ENCODE results near the gene GP5. TPM values are rescaled to one million over a fixed set of nuclear protein-coding genes. Genes with fewer than 3 reads are reported as not detected.

The GP5 gene
- total RNA-seq, 1 experiment from 2014 or later = not detected

- peak overlapping the region in 1 of 3 experiments; percentile 78; a peak in 2 of 7 replicates for H3K27ac Mint-ChIP-seq
- Histone ChIP-seq H4K8ac (replicated peaks; ENCODE audit: insufficient read length, low read depth, low read length) (no peak overlapping the region), H2BK120ac (ENCODE audit: low read depth, low read length, poor library complexity, severe bottlenecking) (no peak overlapping the region)
These were observed 6.7 kb upstream of the GP5 start for GRCh38 chr3:194405766-194406165.

More at GRCh38 chr3:194405766-194406165, 6.7 kb upstream of the GP5 start:
- no peaks in the 10 kb centered on the region for H3K79me1 ChIP-seq (ENCODE audit: insufficient read depth, low read depth, low read length, poor library complexity, severe bottlenecking)
- no peak overlapping the region for H2AK5ac ChIP-seq (ENCODE audit: insufficient read length, low read length)
- H3K27me3 Mint-ChIP-seq (ENCODE audit: low read depth) = no peaks in the 10 kb centered on the region
- no peak overlapping the region for H3K56ac ChIP-seq (ENCODE audit: insufficient read length, low read depth, low read length)
- H3K23me2 ChIP-seq (ENCODE audit: insufficient read length, low read depth, low read length, poor library complexity, severe bottlenecking) = no peaks in the 10 kb centered on the region
- H3T11ph ChIP-seq (ENCODE audit: low read length) = no peak overlapping the region
- H3K14ac ChIP-seq (ENCODE audit: insufficient read depth, low read length) = no peak overlapping the region
- H3K4ac ChIP-seq (ENCODE audit: low read depth, low read length) = no peak overlapping the region
- TF ChIP-seq CTCF (conservative IDR thresholded peaks at IDR 0.05) = no peak
- H2BK20ac ChIP-seq (ENCODE audit: low read depth, low read length, poor library complexity, severe bottlenecking) = no peak overlapping the region
- no peaks in the 10 kb centered on the region for H4K20me1 ChIP-seq (ENCODE audit: control insufficient read depth, insufficient read depth, insufficient read length)
- H3K36me3 Mint-ChIP-seq (ENCODE audit: insufficient read depth in 1 of 3, low read depth in 3 of 3) = peaks cover 4 to 17% (median 5%) of the 10 kb centered on the region in 3 experiments; a peak in 4 of 7 replicates
- no peaks in the 10 kb centered on the region for H3K9me3 Mint-ChIP-seq
- H3K4me1 Mint-ChIP-seq = peaks cover 0 to 11% of the 10 kb centered on the region in 2 experiments; a peak in 1 of 4 replicates
- H4K5ac ChIP-seq (ENCODE audit: insufficient read length, low read depth, low read length) = no peak overlapping the region
- no peak overlapping the region for H2BK15ac ChIP-seq (ENCODE audit: low read depth, low read length)
- no peak overlapping the region for H2BK5ac ChIP-seq (ENCODE audit: insufficient read length, low read length)
- no peak overlapping the region for H2BK12ac ChIP-seq (ENCODE audit: insufficient read length, low read depth, low read length)
- no peak overlapping the region for H3K18ac ChIP-seq (ENCODE audit: insufficient read length, low read depth, low read length)
- H3K9me3 ChIP-seq (ENCODE audit: control insufficient read depth, low read depth, low read length) = no peaks in the 10 kb centered on the region
- no peak overlapping the region for H3K23ac ChIP-seq (ENCODE audit: insufficient read length, low read depth, low read length)
- no peak overlapping the region for H3K9ac ChIP-seq (ENCODE audit: extremely low read depth, insufficient read length, low read length)
- H3K4me3 Mint-ChIP-seq = no peak overlapping the region
- H3K4me1 ChIP-seq (ENCODE audit: insufficient read depth, low read length) = no peaks in the 10 kb centered on the region; the same call in 1 of the 2 replicates
- no peaks in the 10 kb centered on the region for H3K79me2 ChIP-seq (ENCODE audit: insufficient read depth, low read length)
- H2AFZ ChIP-seq (ENCODE audit: low read length) = no peak overlapping the region
- H3K27ac ChIP-seq (ENCODE audit: insufficient read length, low read depth, low read length) = no peak overlapping the region
- no peak for DNase-seq
- H3K27me3 ChIP-seq (ENCODE audit: insufficient read depth, low read length) = no peaks in the 10 kb centered on the region
- no peak overlapping the region for H4K91ac ChIP-seq (ENCODE audit: insufficient read length, low read depth, low read length)
- no CpG with 5 or more reads among the region's 2 CpGs for WGBS (ENCODE audit: extremely low coverage, insufficient read length, low lambda C conversion rate)
- H3K4me2 ChIP-seq (ENCODE audit: insufficient read depth, insufficient read length, low read length) = no peak overlapping the region

Data from H9 (cell line).